ENCODE data around the gene STOM.
A peak's percentile ranks its signal among the peaks of the same experiment; 100 is the strongest.

STOM gene

GRCh38 chr9:121368745-121369144 lies 1.3 kb downstream of the STOM start:
- no peak for DNase-seq

GRCh38 chr9:121368138-121368522 lies 1.9 kb downstream of the STOM start:
- no peak for DNase-seq

GRCh38 chr9:121367306-121368137 lies 2.5 kb downstream of the STOM start:
- no peak for DNase-seq

- no peak for DNase-seq
These were observed 3.3 kb downstream of the STOM start for GRCh38 chr9:121366611-121367192.

GRCh38 chr9:121365564-121365963 lies 4.5 kb downstream of the STOM start:
- DNase-seq, result no peak

- no peak for DNase-seq
These were observed 5.2 kb downstream of the STOM start for GRCh38 chr9:121364886-121365285.

- no peak for DNase-seq
These were observed 6.0 kb downstream of the STOM start for GRCh38 chr9:121364077-121364476.

GRCh38 chr9:121363622-121363961 lies 6.5 kb downstream of the STOM start:
- no peak for DNase-seq

GRCh38 chr9:121362813-121363621 lies 7.0 kb downstream of the STOM start:
- DNase-seq, result no peak

- DNase-seq, result no peak
These were observed 9.3 kb downstream of the STOM start for GRCh38 chr9:121360601-121361374.

- no peak for DNase-seq
These were observed 10.4 kb downstream of the STOM start for GRCh38 chr9:121359351-121360294.

- no peak for DNase-seq
These were observed 11.3 kb downstream of the STOM start for GRCh38 chr9:121358751-121359150.

GRCh38 chr9:121357011-121357410 lies 13.0 kb downstream of the STOM start:
- no peak for DNase-seq

- DNase-seq, result no peak
These were observed 15.3 kb downstream of the STOM start for GRCh38 chr9:121354762-121355161.

- no peak for DNase-seq
These were observed 15.9 kb downstream of the STOM start for GRCh38 chr9:121354141-121354540.

- DNase-seq, result no peak
These were observed 16.6 kb downstream of the STOM start for GRCh38 chr9:121353241-121354061.

GRCh38 chr9:121350993-121351561 lies 19.0 kb downstream of the STOM start:
- peak; percentile 90 for DNase-seq

GRCh38 chr9:121350036-121350435 lies 20.0 kb downstream of the STOM start:
- no peak for DNase-seq

GRCh38 chr9:121349009-121349408 lies 21.0 kb downstream of the STOM start:
- DNase-seq, result no peak

- no peak for DNase-seq
These were observed 21.8 kb downstream of the STOM start for GRCh38 chr9:121348221-121348620.

- DNase-seq, result no peak
These were observed 25.0 kb downstream of the STOM start for GRCh38 chr9:121345070-121345469.

Data from right hindlimb (tissue), 1 donor.